NCI-H1417 (cell line): ENCODE results near the gene STK17A.
"Not testable (repeated sequence)": the region's sequence is repeated elsewhere in the genome, so short reads cannot be mapped to it uniquely, and the experiment has no call there.

Experiments used
- DNase-seq, 3 experiments: peaks; one replicate each; lab custom pipeline; 2025; lab: John Stamatoyannopoulos, UW

STK17A gene

GRCh38 chr7:43658718-43659548, 76.0 kb downstream of the STK17A start:
- no peak for DNase-seq

GRCh38 chr7:43659549-43659896, 76.6 kb downstream of the STK17A start:
- DNase-seq, result no peak

GRCh38 chr7:43660141-43660540, 77.2 kb downstream of the STK17A start:
- no peak for DNase-seq

GRCh38 chr7:43664681-43665080, 81.8 kb downstream of the STK17A start:
- DNase-seq, result no peak

GRCh38 chr7:43666938-43667337, 84.0 kb downstream of the STK17A start:
- no peak for DNase-seq

- no peak for DNase-seq
These were observed 85.1 kb downstream of the STK17A start for GRCh38 chr7:43668035-43668434.

GRCh38 chr7:43669286-43670081, 86.6 kb downstream of the STK17A start:
- DNase-seq, result no peak

GRCh38 chr7:43671521-43671920, 88.6 kb downstream of the STK17A start:
- no peak for DNase-seq

GRCh38 chr7:43673243-43673976, 90.5 kb downstream of the STK17A start:
- DNase-seq, result not testable (repeated sequence)

GRCh38 chr7:43674559-43675436, 91.9 kb downstream of the STK17A start:
- no peak for DNase-seq
